GM23338 (cell line): ENCODE measurements around the gene SLC48A1. TPM values are rescaled to one million over a fixed set of nuclear protein-coding genes. Genes with fewer than 3 reads are reported as not detected.

Experiments used
- ATAC-seq: fragments of 200-7000 bp; cut with Tn5 transposase; 3 replicates; pipeline ENCODE4 v1.9.1; 2020
- DNase-seq: peaks from one replicate; pipeline ENCODE4 v3.0.0-alpha.2; 2015; ENCODE audit warnings: low spot score
- H2AFZ ChIP-seq: fragments of 200-600 bp; sonication (generic); 2 replicates; pipeline ENCODE4 v1.8.0; 2016; ENCODE audit warnings: antibody characterized with exemption, mild to moderate bottlenecking, moderate library complexity
- H3F3A ChIP-seq: fragments of 200-600 bp; sonication (generic); replicated peaks from 2 replicates; pipeline ENCODE4 v1.8.0; 2017; ENCODE audit warnings: antibody characterized with exemption, mixed run types, low read depth
- H3K27ac ChIP-seq: fragments of 200-600 bp; sonication (generic); 2 replicates; pipeline ENCODE4 v1.6.1; 2016; ENCODE audit warnings: low read depth
- H3K27me3 ChIP-seq: fragments of 200-600 bp; sonication (generic); 2 replicates; pipeline ENCODE4 v1.8.0; 2016; ENCODE audit warnings: mild to moderate bottlenecking, mixed run types, moderate library complexity; ENCODE audit not compliant: insufficient read depth
- H3K36me3 ChIP-seq: fragments of 200-600 bp; sonication (generic); 2 replicates; pipeline ENCODE4 v1.8.0; 2016; ENCODE audit warnings: mild to moderate bottlenecking; ENCODE audit not compliant: insufficient read depth
- H3K4me1 ChIP-seq: fragments of 200-600 bp; sonication (generic); 2 replicates; pipeline ENCODE4 v1.8.0; 2016; ENCODE audit warnings: mild to moderate bottlenecking, moderate library complexity; ENCODE audit not compliant: insufficient read depth
- H3K4me2 ChIP-seq: fragments of 200-600 bp; sonication (generic); 2 replicates; pipeline ENCODE4 v1.7.1; 2017; ENCODE audit warnings: mixed run types
- H3K4me3 ChIP-seq: fragments of 200-600 bp; sonication (generic); 2 replicates; pipeline ENCODE4 v1.6.1; 2016; ENCODE audit warnings: mixed run types
- H3K79me2 ChIP-seq: fragments of 200-600 bp; sonication (generic); replicated peaks from 2 replicates; pipeline ENCODE4 v1.8.0; 2017; ENCODE audit warnings: mild to moderate bottlenecking; ENCODE audit not compliant: insufficient read depth
- H3K9me2 ChIP-seq: fragments of 200-600 bp; sonication (generic); 2 replicates; pipeline ENCODE4 v1.8.0; 2017; ENCODE audit not compliant: insufficient read depth
- H4K20me1 ChIP-seq: fragments of 200-600 bp; sonication (generic); replicated peaks from 2 replicates; pipeline ENCODE4 v1.8.0; 2017; ENCODE audit warnings: mild to moderate bottlenecking; ENCODE audit not compliant: insufficient read depth
- H3K27ac Mint-ChIP-seq: 2 replicates; pipeline ENCODE4 v1.8.0; 2020; ENCODE audit warnings: inconsistent platforms, mild to moderate bottlenecking, moderate library complexity, mixed read lengths
- H3K27me3 Mint-ChIP-seq: 3 replicates; pipeline ENCODE4 v1.8.0; 2022; ENCODE audit warnings: low read depth, mild to moderate bottlenecking, moderate library complexity, mixed read lengths, inconsistent platforms; ENCODE audit not compliant: insufficient read depth, poor library complexity
- H3K36me3 Mint-ChIP-seq: 3 replicates; pipeline ENCODE4 v1.8.0; 2021; ENCODE audit warnings: low read depth, mild to moderate bottlenecking, inconsistent platforms, moderate library complexity, mixed read lengths
- H3K4me1 Mint-ChIP-seq: 3 replicates; pipeline ENCODE4 v1.8.0; 2020; ENCODE audit warnings: mild to moderate bottlenecking, inconsistent platforms, mixed read lengths
- H3K4me3 Mint-ChIP-seq: 3 replicates; pipeline ENCODE4 v1.8.0; 2021; ENCODE audit warnings: moderate library complexity, mild to moderate bottlenecking, inconsistent platforms, mixed read lengths
- H3K9me3 Mint-ChIP-seq: 3 replicates; pipeline ENCODE4 v1.8.0; 2020; ENCODE audit warnings: moderate library complexity, mild to moderate bottlenecking, inconsistent platforms, mixed read lengths
- CREB1 ChIP-seq: fragments of 250-450 bp; sonication (Bioruptor Pico); IDR thresholded peaks from 2 replicates; pipeline ENCODE4 v1.5.0; 2020; ENCODE audit warnings: low read depth, mild to moderate bottlenecking, moderate library complexity
- CTCF ChIP-seq, 2 experiments: fragments of 200-600 bp in 1 of 2; sonication (generic) in 1 of 2; conservative IDR thresholded peaks; 2 replicates each; pipeline versions ENCODE4 v1.5.1 to v1.6.1; 2016 to 2017; ENCODE audit warnings: antibody characterized with exemption in 2 of 2, low read depth in 2 of 2, mild to moderate bottlenecking in 2 of 2, moderate library complexity in 1 of 2
- EZH2 ChIP-seq: fragments of 200-600 bp; sonication (generic); IDR thresholded peaks from one replicate; pipeline ENCODE4 v1.8.0; 2017; ENCODE audit warnings: antibody characterized with exemption, mild to moderate bottlenecking, low read depth; ENCODE audit not compliant: unreplicated experiment
- EZH2phosphoT487 ChIP-seq: fragments of 200-600 bp; sonication (generic); IDR thresholded peaks from one replicate; pipeline ENCODE4 v1.8.1; 2018; ENCODE audit warnings: antibody characterized with exemption; ENCODE audit not compliant: unreplicated experiment
- JUNB ChIP-seq: IDR thresholded peaks from one replicate; pipeline ENCODE4 v1.6.1; 2016; ENCODE audit warnings: antibody characterized with exemption; ENCODE audit not compliant: unreplicated experiment
- NANOG ChIP-seq: IDR thresholded peaks from 2 replicates; pipeline ENCODE4 v1.6.1; 2016; ENCODE audit warnings: antibody characterized with exemption, borderline replicate concordance
- POLR2AphosphoS5 ChIP-seq: IDR thresholded peaks from 2 replicates; pipeline ENCODE4 v1.6.1; 2016; ENCODE audit warnings: antibody characterized with exemption, low read depth
- REST ChIP-seq: IDR thresholded peaks from one replicate; pipeline ENCODE4 v1.6.1; 2018; ENCODE audit warnings: antibody characterized with exemption; ENCODE audit not compliant: unreplicated experiment
- STAT1 ChIP-seq: IDR thresholded peaks from one replicate; pipeline ENCODE4 v1.6.1; 2016; ENCODE audit warnings: antibody characterized with exemption; ENCODE audit not compliant: unreplicated experiment
- ZNF114 ChIP-seq: fragments of 250-450 bp; sonication (Bioruptor Pico); IDR thresholded peaks from 2 replicates; pipeline ENCODE4 v1.5.0; 2020; ENCODE audit warnings: mild to moderate bottlenecking, moderate library complexity
- ZNF331 ChIP-seq: fragments of 250-450 bp; sonication (Bioruptor Pico); IDR thresholded peaks from 2 replicates; pipeline ENCODE4 v1.5.0; 2020; ENCODE audit warnings: low read depth, mild to moderate bottlenecking, moderate library complexity
- polyA plus RNA-seq: library from polyadenylated mRNA; unstranded; fragments of >200 nt; fragmentation: Nextera tagmentation; extraction: Ambion mirVana; gene quantifications from 2 replicates; pipeline ENCODE4 v1.2.1, GENCODE V29; 2016
- total RNA-seq: library from RNA; depleted of rRNA; stranded (reverse); fragments of >200 nt; shearing (Covaris generic); gene quantifications from 2 replicates; pipeline ENCODE4 v1.2.3, GENCODE V29; 2014
- TF ChIP-seq, protein P1 (sequence below): fragments of 250-450 bp; sonication (Bioruptor Pico); IDR thresholded peaks from 2 replicates; pipeline ENCODE4 v1.5.0; 2020; ENCODE audit warnings: mild to moderate bottlenecking, moderate library complexity
- TF ChIP-seq, protein P2 (sequence below): IDR thresholded peaks from 2 replicates; pipeline ENCODE4 v1.6.1; 2016; ENCODE audit warnings: antibody characterized with exemption

The SLC48A1 gene
- total and polyA plus RNA-seq, 2 experiments from 2014 or later: 5.8 to 9.0 TPM

DNA sequence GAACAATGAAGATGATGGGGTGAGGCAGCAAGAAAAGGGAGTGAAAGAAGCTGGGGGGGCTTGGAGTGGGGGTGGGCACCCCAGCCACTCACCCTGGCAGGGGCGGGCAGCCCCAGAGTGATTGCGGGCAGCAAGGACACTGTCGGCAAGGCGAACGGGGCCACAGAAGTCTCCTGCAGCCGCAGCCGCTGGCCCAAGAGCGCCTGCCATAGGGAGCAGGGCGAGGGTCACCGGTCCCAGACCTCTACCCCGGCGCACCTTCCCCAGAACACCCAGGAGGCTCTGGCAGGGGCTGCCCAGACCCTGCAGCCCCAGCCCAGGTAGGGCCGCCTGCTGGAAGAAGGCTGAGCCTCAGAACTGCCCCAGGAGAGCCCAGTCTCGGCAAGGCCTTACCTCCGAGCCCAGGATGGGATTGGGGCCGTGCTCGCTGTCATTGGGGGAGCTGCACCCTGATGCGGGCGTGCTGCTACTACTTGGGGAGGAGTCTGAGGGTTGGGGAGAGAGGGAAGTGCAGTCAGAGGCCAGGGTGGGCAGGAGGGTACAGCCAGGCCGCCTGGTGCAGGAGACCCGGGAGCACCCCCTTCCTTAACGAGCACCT is 22.9 kb downstream of the SLC48A1 start:
- H3K4me2 ChIP-seq: no peak overlapping the region
- H3K27ac ChIP-seq: no peak overlapping the region
- H3K27me3 ChIP-seq: no peaks in the 10 kb centered on the region
- Mint-ChIP-seq H3K27ac (no peak overlapping the region), H3K9me3 (no peaks in the 10 kb centered on the region; the same call in 2 of the 3 replicates), H3K4me3 (no peak overlapping the region), H3K27me3 (peaks cover 7% of the 10 kb centered on the region), H3K36me3 (peaks cover 41% of the 10 kb centered on the region), H3K4me1 (peaks cover 24% of the 10 kb centered on the region)
- no peak overlapping the region for H3K4me3 ChIP-seq
- H4K20me1 ChIP-seq: peaks cover under 1% of the 10 kb centered on the region; the same call in 1 of the 2 replicates
- no peaks in the 10 kb centered on the region for H3K9me2 ChIP-seq
- H3K36me3 ChIP-seq: peaks cover 10% of the 10 kb centered on the region
- TF ChIP-seq REST (no peak), ZNF331 (CRISPR knock-in tag) (no peak), EZH2phosphoT487 (no peak), JUNB (no peak), NANOG (no peak), ZNF114 (CRISPR knock-in tag) (no peak), CTCF (conservative IDR thresholded peaks at IDR 0.05; ENCODE audit: low read depth in 2 of 2) (no peak), STAT1 (no peak), EZH2 (no peak), POLR2AphosphoS5 (no peak), CREB1 (CRISPR knock-in tag) (no peak)
- TF ChIP-seq, protein P1, sequence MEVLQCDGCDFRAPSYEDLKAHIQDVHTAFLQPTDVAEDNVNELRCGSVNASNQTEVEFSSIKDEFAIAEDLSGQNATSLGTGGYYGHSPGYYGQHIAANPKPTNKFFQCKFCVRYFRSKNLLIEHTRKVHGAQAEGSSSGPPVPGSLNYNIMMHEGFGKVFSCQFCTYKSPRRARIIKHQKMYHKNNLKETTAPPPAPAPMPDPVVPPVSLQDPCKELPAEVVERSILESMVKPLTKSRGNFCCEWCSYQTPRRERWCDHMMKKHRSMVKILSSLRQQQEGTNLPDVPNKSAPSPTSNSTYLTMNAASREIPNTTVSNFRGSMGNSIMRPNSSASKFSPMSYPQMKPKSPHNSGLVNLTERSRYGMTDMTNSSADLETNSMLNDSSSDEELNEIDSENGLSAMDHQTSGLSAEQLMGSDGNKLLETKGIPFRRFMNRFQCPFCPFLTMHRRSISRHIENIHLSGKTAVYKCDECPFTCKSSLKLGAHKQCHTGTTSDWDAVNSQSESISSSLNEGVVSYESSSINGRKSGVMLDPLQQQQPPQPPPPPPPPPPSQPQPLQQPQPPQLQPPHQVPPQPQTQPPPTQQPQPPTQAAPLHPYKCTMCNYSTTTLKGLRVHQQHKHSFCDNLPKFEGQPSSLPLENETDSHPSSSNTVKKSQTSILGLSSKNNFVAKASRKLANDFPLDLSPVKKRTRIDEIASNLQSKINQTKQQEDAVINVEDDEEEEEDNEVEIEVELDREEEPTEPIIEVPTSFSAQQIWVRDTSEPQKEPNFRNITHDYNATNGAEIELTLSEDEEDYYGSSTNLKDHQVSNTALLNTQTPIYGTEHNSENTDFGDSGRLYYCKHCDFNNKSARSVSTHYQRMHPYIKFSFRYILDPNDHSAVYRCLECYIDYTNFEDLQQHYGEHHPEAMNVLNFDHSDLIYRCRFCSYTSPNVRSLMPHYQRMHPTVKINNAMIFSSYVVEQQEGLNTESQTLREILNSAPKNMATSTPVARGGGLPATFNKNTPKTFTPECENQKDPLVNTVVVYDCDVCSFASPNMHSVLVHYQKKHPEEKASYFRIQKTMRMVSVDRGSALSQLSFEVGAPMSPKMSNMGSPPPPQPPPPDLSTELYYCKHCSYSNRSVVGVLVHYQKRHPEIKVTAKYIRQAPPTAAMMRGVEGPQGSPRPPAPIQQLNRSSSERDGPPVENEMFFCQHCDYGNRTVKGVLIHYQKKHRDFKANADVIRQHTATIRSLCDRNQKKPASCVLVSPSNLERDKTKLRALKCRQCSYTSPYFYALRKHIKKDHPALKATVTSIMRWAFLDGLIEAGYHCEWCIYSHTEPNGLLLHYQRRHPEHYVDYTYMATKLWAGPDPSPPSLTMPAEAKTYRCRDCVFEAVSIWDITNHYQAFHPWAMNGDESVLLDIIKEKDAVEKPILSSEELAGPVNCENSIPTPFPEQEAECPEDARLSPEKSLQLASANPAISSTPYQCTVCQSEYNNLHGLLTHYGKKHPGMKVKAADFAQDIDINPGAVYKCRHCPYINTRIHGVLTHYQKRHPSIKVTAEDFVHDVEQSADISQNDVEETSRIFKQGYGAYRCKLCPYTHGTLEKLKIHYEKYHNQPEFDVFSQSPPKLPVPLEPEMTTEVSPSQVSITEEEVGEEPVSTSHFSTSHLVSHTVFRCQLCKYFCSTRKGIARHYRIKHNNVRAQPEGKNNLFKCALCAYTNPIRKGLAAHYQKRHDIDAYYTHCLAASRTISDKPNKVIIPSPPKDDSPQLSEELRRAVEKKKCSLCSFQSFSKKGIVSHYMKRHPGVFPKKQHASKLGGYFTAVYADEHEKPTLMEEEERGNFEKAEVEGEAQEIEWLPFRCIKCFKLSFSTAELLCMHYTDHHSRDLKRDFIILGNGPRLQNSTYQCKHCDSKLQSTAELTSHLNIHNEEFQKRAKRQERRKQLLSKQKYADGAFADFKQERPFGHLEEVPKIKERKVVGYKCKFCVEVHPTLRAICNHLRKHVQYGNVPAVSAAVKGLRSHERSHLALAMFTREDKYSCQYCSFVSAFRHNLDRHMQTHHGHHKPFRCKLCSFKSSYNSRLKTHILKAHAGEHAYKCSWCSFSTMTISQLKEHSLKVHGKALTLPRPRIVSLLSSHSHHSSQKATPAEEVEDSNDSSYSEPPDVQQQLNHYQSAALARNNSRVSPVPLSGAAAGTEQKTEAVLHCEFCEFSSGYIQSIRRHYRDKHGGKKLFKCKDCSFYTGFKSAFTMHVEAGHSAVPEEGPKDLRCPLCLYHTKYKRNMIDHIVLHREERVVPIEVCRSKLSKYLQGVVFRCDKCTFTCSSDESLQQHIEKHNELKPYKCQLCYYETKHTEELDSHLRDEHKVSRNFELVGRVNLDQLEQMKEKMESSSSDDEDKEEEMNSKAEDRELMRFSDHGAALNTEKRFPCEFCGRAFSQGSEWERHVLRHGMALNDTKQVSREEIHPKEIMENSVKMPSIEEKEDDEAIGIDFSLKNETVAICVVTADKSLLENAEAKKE (CRISPR knock-in tag): no peak
- TF ChIP-seq, protein P2, sequence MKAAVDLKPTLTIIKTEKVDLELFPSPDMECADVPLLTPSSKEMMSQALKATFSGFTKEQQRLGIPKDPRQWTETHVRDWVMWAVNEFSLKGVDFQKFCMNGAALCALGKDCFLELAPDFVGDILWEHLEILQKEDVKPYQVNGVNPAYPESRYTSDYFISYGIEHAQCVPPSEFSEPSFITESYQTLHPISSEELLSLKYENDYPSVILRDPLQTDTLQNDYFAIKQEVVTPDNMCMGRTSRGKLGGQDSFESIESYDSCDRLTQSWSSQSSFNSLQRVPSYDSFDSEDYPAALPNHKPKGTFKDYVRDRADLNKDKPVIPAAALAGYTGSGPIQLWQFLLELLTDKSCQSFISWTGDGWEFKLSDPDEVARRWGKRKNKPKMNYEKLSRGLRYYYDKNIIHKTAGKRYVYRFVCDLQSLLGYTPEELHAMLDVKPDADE: no peak
- ATAC-seq: no peak
- H3K4me1 ChIP-seq: no peaks in the 10 kb centered on the region; the same call in 1 of the 2 replicates
- no peak overlapping the region for H2AFZ ChIP-seq
- DNase-seq: no peak
- no peaks in the 10 kb centered on the region for H3F3A ChIP-seq
- H3K79me2 ChIP-seq: peaks cover 5% of the 10 kb centered on the region
